GM18858 (cell line): Measurements from ENCODE around the gene PHRF1.

ENCODE experiments used
- ATAC-seq: cut with Tn5 transposase; IDR thresholded peaks from one replicate; pipeline ENCODE4 v1.9.1; 2021; ENCODE audit not compliant: unreplicated experiment

PHRF1 gene

GRCh38 chr11:537622-538430, 38.4 kb upstream of the PHRF1 start:
- ATAC-seq = no peak

DNA sequence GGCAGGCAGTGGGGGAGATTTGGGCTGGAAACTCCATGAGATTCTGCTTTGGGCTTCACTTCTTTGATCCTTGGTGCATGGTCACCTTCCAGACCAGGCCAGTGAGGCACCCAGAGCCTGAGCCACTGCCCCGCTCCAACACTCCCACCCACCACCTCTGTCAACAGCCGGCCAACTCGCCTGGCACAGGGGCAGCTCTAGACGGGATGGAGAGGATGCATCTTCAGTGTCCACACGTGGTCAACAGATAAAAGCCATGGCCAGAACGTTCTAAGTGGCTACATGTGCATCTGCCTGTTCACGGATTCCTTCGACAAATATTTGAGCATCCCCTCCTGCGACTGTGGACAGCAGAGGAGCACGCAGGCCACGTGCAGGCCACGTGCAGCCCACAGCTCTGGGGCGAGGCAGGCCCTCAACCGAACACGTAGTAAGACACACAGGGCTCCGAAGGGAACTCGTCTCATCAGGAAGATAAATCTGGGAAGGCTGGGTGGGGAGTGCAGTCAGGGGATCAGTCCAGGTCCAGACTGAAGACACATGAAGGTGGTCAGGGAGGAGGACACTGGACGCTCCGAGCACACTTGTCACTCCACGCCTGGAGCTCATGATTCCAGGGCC, 37.7 kb upstream of the PHRF1 start:
- no peak for ATAC-seq

- ATAC-seq = no peak
These were observed 36.2 kb upstream of the PHRF1 start for GRCh38 chr11:539971-540481.

DNA sequence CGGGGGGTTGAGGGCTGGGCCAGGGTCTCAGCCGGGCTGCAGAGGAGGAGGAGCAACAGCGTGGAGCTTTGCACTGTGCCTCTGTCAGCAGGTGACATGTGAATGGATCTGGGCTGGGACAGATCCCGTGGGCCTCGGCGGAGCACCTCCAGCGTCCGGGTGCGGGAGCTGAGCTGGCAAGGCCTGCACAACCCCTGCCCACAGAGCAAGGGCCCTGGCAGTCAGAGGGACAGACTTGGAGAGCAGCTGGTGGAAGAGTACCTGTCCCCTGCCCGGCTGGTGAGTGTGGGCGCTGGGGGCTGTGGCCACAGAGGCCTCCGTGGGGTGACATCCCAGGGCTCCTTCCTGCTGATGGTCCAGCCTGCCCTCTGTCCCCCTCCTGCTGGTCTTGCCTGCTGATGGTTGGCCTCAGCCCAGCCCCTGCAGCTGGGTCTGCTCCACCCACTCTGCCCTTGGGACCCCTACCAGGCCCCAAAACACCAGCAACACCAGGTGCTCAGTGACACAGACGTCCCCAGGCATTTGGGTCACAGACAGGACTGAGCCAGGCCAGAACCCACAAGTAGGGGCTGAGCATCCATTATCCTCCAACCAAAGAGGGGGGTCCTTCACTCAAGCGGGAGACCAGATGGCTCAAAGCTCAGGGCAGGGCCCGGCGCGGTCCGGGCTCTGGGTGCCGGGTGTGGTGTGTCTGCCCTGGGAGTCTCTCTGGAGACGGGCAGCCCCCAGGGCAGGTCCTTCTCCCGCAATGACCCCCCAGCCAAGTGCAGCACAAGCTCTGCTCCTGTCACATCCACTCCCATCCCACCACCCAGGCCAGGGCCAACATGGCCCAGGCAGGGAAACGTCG, 35.5 kb upstream of the PHRF1 start:
- no peak for ATAC-seq

- no peak for ATAC-seq
These were observed 34.8 kb upstream of the PHRF1 start for GRCh38 chr11:541433-541885.

GRCh38 chr11:544817-545166, 31.5 kb upstream of the PHRF1 start:
- ATAC-seq = no peak

GRCh38 chr11:545171-545570, 31.1 kb upstream of the PHRF1 start:
- no peak for ATAC-seq

- no peak for ATAC-seq
These were observed 27.3 kb upstream of the PHRF1 start for GRCh38 chr11:548700-549603.

- ATAC-seq = no peak
These were observed 26.1 kb upstream of the PHRF1 start for GRCh38 chr11:550021-550745.

DNA sequence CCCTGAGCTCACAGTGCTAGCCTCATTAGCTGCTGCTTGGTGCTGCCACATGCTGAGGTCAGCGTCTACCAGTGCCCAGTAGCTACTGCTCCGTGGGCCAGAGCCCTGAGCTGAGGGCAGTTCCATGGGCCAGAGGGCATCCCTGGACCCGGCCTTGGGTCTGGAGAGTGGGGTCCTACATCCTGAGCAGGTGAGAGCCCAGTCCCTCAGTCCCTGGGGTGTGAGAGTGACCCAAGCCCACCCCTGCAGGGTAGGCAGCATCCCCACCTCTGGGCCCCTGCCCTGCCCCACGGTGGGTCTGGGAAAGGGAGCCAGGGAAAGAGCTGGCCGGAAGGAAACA, 25.6 kb upstream of the PHRF1 start:
- ATAC-seq = no peak

GRCh38 chr11:551131-551530, 25.1 kb upstream of the PHRF1 start:
- ATAC-seq = no peak

DNA sequence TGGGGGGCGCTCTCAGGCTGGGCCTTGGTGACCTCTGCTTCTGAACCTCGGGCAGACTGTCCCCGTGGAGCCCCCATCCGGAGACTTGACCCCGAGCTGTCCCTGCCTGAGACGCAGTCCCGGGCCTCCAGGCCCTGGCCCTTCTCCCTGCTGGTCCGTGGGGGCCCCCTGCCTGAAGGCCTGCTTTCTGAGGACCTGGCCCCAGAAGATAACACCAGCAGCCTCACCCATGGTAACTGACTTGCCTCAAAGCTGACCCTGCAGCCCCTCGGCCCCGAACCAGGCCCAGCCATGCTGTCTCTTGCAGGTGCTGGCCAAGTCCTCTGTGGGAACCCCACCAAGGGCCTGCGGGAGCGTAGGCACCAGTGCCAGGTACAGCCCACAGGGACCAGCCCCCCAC, 24.7 kb upstream of the PHRF1 start:
- ATAC-seq = no peak

- no peak for ATAC-seq
These were observed 22.9 kb upstream of the PHRF1 start for GRCh38 chr11:553083-553987.

DNA sequence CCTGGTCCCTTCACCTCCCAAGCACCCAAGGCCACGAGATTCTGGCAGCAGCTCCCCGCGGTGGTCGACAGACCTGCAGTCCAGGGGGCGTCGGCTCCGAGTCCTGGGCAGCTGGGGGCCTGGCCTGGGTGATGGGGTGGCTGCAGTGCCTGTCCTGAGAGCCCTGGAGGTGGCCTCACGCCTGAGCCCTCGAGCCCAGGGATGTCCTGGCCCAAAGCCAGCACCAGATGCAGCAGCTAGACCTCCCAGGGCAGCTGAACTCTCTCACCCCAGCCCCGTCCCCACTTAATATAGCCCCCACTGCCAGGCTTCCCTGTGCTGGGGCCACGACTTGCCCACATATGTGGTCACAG, 22.3 kb upstream of the PHRF1 start:
- ATAC-seq = no peak

DNA sequence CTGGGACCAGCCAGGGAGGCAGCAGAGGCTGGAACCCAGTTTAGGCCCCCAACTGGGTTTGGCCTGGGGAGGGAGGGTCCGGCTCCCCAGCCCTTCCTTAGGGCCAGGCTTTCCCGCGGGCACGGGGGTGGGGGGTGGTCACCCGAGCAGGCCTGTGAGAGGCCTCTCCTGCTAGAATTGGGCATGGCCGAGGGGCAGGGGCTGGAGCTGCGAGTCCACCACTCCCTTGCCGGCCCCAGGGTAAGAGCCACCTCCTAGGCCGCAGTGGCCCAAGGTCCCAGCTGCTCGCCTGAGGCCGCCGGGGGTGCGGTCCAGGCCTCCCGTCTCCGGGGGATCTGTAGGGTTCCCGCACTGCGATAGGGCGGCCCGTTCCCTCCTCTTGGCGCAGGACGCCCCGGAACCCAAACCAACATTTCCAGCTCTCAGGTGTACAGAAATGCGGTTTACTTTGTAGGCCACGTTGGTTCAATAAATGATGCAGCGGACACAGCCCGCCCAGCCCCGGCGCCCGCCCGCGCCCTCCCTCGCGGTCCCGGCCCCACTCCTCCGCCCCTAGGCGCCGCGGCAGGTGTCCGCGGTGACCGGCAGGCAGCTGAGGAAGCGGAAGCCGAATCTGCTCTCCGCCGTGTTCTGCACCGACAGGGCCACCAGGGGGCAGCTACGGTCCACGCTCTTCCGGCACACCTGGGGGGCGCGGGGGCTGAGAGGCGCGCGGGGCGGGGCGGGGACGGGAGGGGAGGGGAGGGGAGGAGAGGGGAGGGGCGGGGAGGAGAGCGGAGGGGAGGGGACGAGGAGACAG, 21.6 kb upstream of the PHRF1 start:
- no peak for ATAC-seq

DNA sequence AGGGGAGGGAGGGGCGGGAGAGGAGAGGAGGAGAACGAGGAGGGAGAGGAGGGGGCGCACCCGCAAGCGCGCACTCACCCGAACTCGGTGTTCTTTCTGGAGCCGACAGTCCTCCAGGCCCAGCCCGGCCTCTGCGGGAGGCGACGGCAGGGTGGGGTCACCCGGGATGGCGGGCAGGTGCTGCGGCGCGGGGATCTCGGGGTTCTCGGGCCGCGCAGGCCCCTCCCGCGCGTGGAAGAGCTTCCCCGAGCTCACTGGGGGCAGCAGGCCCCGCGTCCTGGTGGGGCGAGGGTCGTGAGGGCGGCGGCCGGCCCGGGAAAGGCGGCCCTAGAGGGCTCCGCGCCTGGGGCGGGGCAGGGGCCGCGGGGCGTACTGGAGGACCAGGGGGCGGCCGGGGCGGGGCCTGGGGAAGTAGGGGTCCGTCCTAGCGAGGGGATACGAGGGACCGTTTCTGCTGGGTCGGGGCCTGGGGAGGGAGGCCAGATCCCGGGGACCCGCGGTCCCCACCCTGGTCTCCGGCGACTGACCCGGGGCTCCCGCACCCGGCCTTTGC, 21.0 kb upstream of the PHRF1 start:
- ATAC-seq = no peak

DNA sequence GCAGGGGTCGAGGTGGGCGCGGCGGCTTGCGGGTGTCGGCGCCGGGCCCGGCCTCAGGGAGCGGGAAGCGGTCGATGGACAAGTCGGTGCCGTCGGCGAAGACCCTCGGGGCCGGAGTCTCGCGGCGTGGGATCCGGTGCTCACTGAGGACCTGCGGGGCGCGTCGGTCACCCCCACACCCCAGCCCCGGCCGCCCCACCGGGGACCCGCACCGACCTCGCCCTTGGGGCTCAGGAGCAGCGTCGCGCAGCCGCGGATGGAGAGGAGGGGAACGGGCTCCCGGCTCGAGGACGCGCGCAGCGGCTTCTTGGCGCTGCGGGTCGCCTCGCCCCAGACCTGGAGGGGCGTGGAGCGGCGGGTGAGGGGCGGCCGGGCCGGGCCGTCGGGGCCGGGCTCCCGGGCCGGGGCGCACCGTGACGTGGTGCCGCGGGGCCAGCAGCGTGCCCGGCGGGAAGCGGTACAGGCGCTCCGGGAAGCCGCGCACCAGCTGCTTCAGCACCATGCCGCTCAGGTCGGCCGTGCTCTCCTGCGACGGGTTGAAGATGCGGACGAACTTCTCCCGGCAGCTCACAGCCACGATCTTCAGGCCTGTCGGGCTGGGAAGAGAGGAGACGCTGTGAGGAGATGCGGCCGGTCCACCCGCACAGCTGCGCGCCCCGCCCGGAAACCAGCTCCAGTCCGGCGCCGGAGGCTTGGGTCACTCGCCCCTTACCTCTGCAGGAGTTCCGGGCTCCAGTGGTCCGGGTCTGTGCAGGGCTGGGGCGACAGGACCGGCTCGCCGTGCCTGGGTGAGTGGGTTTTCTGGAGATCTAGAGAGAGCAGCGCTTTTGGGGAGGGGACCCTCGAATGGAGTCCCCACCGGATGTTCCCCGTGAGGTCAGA, 20.2 kb upstream of the PHRF1 start:
- ATAC-seq = no peak
